Heart left ventricle (tissue), 13 donors: Measurements from ENCODE around the gene DOCK9.

Source experiments
- CTCF ChIP-seq, 12 donors: fragments of 200-600 bp; sonication (generic) in 4 of 12; IDR thresholded peaks; one replicate each; pipeline versions ENCODE4 v1.5.0 to v1.8.0; 2018 to 2022; ENCODE audit warnings: antibody characterized with exemption in 12 of 12, mild to moderate bottlenecking in 5 of 12
- POLR2A ChIP-seq, 2 donors: fragments of 450-650 bp; IDR thresholded peaks; one replicate each; pipeline ENCODE4 v1.6.1; 2017; ENCODE audit warnings: antibody characterized with exemption in 2 of 2, mild to moderate bottlenecking in 2 of 2, moderate library complexity in 2 of 2
- donor health status: ischemic (EF 13 %, LVEDD 7.1; RV severe dilation, severe dysfunction).
- donor health status: DM: no; HTN: yes; CAD: no.
- donor health status: DM: no; HTN: no; CAD: no.
- donor health status: ischemic (EF 25% LVEDD 6.9; RV normal size, moderate dysfunction).
- donor health status: ischemic (EF 25% LVEDD 5.7; RV mildly dilated, moderate dysfunction).
- donor health status: ischemic (EF 35%, LVEDD 5.7; RV mildly dilated, moderate dysfunction).
- donor health status: nonischemic (EF 11% LVEDD 7.7; RV severe dilation, severe dysfunction).
- donor health status: DM: yes; HTN: yes; CAD: no.
- donor health status: PGD.
- donor health status: ischemic (EF 29% LVEDD 5.4; RV normal size, mild dysfunction).
- donor health status: nonischemic (EF 23%, LVEDD 6.1; RV moderate dilation, normal function).

DNA sequence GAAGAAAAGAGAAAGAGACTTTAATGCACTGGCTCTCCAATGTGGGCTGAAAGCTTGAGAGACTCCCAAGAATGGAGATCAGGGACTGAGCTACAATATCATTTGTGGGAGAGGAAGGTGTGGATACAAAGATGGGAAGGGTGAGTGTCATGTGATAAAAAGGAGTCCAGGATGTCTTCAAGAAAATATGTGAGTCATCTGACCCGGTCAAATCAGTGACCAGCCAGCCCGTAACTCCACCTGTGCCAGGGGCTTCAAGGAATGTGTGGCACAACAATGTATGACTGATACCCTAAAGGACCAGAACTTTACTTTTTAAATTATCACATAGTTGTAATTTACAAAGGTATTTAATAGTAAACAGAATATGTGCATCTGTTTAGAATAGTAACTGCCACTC, 97.2 kb downstream of the DOCK9 start:
- TF ChIP-seq POLR2A (IDR thresholded peaks at IDR 0.05) = no peak
- TF ChIP-seq CTCF (IDR thresholded peaks at IDR 0.05) = no peak
